Measurements from ENCODE around the gene MRAP2.
"Not testable (repeated sequence)": the region's sequence is repeated elsewhere in the genome, so short reads cannot be mapped to it uniquely, and the experiment has no call there.

The MRAP2 gene

GRCh38 chr6:84061174-84061573, 27.6 kb downstream of the MRAP2 start:
- H3K36me3 ChIP-seq (ENCODE audit: insufficient read depth, low read length) = no peaks in the 10 kb centered on the region
- no peak overlapping the region for H3K4me2 ChIP-seq (ENCODE audit: low read length)
- H3K9me3 ChIP-seq (replicated peaks; ENCODE audit: low read length) = no peaks in the 10 kb centered on the region
- H3K9ac ChIP-seq (ENCODE audit: low read depth, low read length) = no peak overlapping the region
- H3K4me3 ChIP-seq (ENCODE audit: low read length) = no peak overlapping the region
- H3K27me3 ChIP-seq (ENCODE audit: control insufficient read depth, insufficient read depth, low read length) = peaks cover 14% of the 10 kb centered on the region
- no peaks in the 10 kb centered on the region for H3K4me1 ChIP-seq (ENCODE audit: control insufficient read depth, insufficient read depth, low read length)

- Histone ChIP-seq H3K4me1 (ENCODE audit: control insufficient read depth, insufficient read depth, low read length) (no peaks in the 10 kb centered on the region), H3K36me3 (ENCODE audit: insufficient read depth, low read length) (no peaks in the 10 kb centered on the region), H3K4me2 (ENCODE audit: low read length) (no peak overlapping the region), H3K4me3 (ENCODE audit: low read length) (no peak overlapping the region), H3K27me3 (ENCODE audit: control insufficient read depth, insufficient read depth, low read length) (peaks cover 14% of the 10 kb centered on the region), H3K9me3 (replicated peaks; ENCODE audit: low read length) (no peaks in the 10 kb centered on the region), H3K9ac (ENCODE audit: low read depth, low read length) (no peak overlapping the region)
Observed at GRCh38 chr6:84061613-84062398, 28.2 kb downstream of the MRAP2 start.

GRCh38 chr6:84062519-84063154, 29.1 kb downstream of the MRAP2 start:
- no peak overlapping the region for H3K9ac ChIP-seq (ENCODE audit: low read depth, low read length)
- no peaks in the 10 kb centered on the region for H3K4me1 ChIP-seq (ENCODE audit: control insufficient read depth, insufficient read depth, low read length)
- H3K27me3 ChIP-seq (ENCODE audit: control insufficient read depth, insufficient read depth, low read length) = peaks cover 14% of the 10 kb centered on the region
- H3K9me3 ChIP-seq (replicated peaks; ENCODE audit: low read length) = no peaks in the 10 kb centered on the region
- H3K4me2 ChIP-seq (ENCODE audit: low read length) = no peak overlapping the region
- H3K36me3 ChIP-seq (ENCODE audit: insufficient read depth, low read length) = no peaks in the 10 kb centered on the region
- no peak overlapping the region for H3K4me3 ChIP-seq (ENCODE audit: low read length)

- no peaks in the 10 kb centered on the region for H3K4me1 ChIP-seq (ENCODE audit: control insufficient read depth, insufficient read depth, low read length)
- H3K36me3 ChIP-seq (ENCODE audit: insufficient read depth, low read length) = no peaks in the 10 kb centered on the region
- no peak overlapping the region for H3K9ac ChIP-seq (ENCODE audit: low read depth, low read length)
- H3K27me3 ChIP-seq (ENCODE audit: control insufficient read depth, insufficient read depth, low read length) = no peaks in the 10 kb centered on the region
- no peak overlapping the region for H3K4me3 ChIP-seq (ENCODE audit: low read length)
- H3K9me3 ChIP-seq (replicated peaks; ENCODE audit: low read length) = no peaks in the 10 kb centered on the region
- H3K4me2 ChIP-seq (ENCODE audit: low read length) = no peak overlapping the region
Observed at GRCh38 chr6:84065693-84066290, 32.2 kb downstream of the MRAP2 start.

- Histone ChIP-seq H3K4me3 (ENCODE audit: low read length) (no peak overlapping the region), H3K9me3 (replicated peaks; ENCODE audit: low read length) (no peaks in the 10 kb centered on the region), H3K4me2 (ENCODE audit: low read length) (no peak overlapping the region), H3K9ac (ENCODE audit: low read depth, low read length) (no peak overlapping the region), H3K36me3 (ENCODE audit: insufficient read depth, low read length) (no peaks in the 10 kb centered on the region), H3K4me1 (ENCODE audit: control insufficient read depth, insufficient read depth, low read length) (no peaks in the 10 kb centered on the region), H3K27me3 (ENCODE audit: control insufficient read depth, insufficient read depth, low read length) (no peaks in the 10 kb centered on the region)
Observed at GRCh38 chr6:84066536-84066935, 33.0 kb downstream of the MRAP2 start.

- not testable (repeated sequence) for H3K4me3 ChIP-seq (ENCODE audit: low read length); H3K4me1 ChIP-seq (ENCODE audit: control insufficient read depth, insufficient read depth, low read length); H3K9me3 ChIP-seq (replicated peaks; ENCODE audit: low read length); H3K4me2 ChIP-seq (ENCODE audit: low read length); H3K9ac ChIP-seq (ENCODE audit: low read depth, low read length); H3K36me3 ChIP-seq (ENCODE audit: insufficient read depth, low read length); H3K27me3 ChIP-seq (ENCODE audit: control insufficient read depth, insufficient read depth, low read length)
Observed at GRCh38 chr6:84068873-84069272, 35.3 kb downstream of the MRAP2 start.

- Histone ChIP-seq H3K4me3 (ENCODE audit: low read length) (no peak overlapping the region), H3K27me3 (ENCODE audit: control insufficient read depth, insufficient read depth, low read length) (no peaks in the 10 kb centered on the region), H3K9ac (ENCODE audit: low read depth, low read length) (no peak overlapping the region), H3K4me2 (ENCODE audit: low read length) (no peak overlapping the region), H3K36me3 (ENCODE audit: insufficient read depth, low read length) (no peaks in the 10 kb centered on the region), H3K4me1 (ENCODE audit: control insufficient read depth, insufficient read depth, low read length) (peaks cover 6% of the 10 kb centered on the region), H3K9me3 (replicated peaks; ENCODE audit: low read length) (no peaks in the 10 kb centered on the region)
Observed at GRCh38 chr6:84072442-84072997, 38.9 kb downstream of the MRAP2 start.

- Histone ChIP-seq H3K4me1 (ENCODE audit: control insufficient read depth, insufficient read depth, low read length) (peaks cover 6% of the 10 kb centered on the region), H3K4me2 (ENCODE audit: low read length) (peak overlapping the region; percentile 36), H3K27me3 (ENCODE audit: control insufficient read depth, insufficient read depth, low read length) (no peaks in the 10 kb centered on the region), H3K36me3 (ENCODE audit: insufficient read depth, low read length) (no peaks in the 10 kb centered on the region), H3K4me3 (ENCODE audit: low read length) (no peak overlapping the region), H3K9me3 (replicated peaks; ENCODE audit: low read length) (no peaks in the 10 kb centered on the region), H3K9ac (ENCODE audit: low read depth, low read length) (no peak overlapping the region)
Observed at GRCh38 chr6:84074988-84075781, 41.6 kb downstream of the MRAP2 start.

GRCh38 chr6:84077645-84078044, 44.1 kb downstream of the MRAP2 start:
- Histone ChIP-seq H3K9me3 (replicated peaks; ENCODE audit: low read length) (no peaks in the 10 kb centered on the region), H3K4me1 (ENCODE audit: control insufficient read depth, insufficient read depth, low read length) (peaks cover 6% of the 10 kb centered on the region), H3K4me3 (ENCODE audit: low read length) (no peak overlapping the region), H3K36me3 (ENCODE audit: insufficient read depth, low read length) (no peaks in the 10 kb centered on the region), H3K4me2 (ENCODE audit: low read length) (no peak overlapping the region), H3K9ac (ENCODE audit: low read depth, low read length) (no peak overlapping the region), H3K27me3 (ENCODE audit: control insufficient read depth, insufficient read depth, low read length) (no peaks in the 10 kb centered on the region)

- H3K9ac ChIP-seq (ENCODE audit: low read depth, low read length) = no peak overlapping the region
- peaks cover 6% of the 10 kb centered on the region for H3K4me1 ChIP-seq (ENCODE audit: control insufficient read depth, insufficient read depth, low read length)
- no peaks in the 10 kb centered on the region for H3K27me3 ChIP-seq (ENCODE audit: control insufficient read depth, insufficient read depth, low read length)
- H3K36me3 ChIP-seq (ENCODE audit: insufficient read depth, low read length) = no peaks in the 10 kb centered on the region
- H3K4me3 ChIP-seq (ENCODE audit: low read length) = no peak overlapping the region
- no peaks in the 10 kb centered on the region for H3K9me3 ChIP-seq (replicated peaks; ENCODE audit: low read length)
- no peak overlapping the region for H3K4me2 ChIP-seq (ENCODE audit: low read length)
Observed at GRCh38 chr6:84078335-84078734, 44.8 kb downstream of the MRAP2 start.

- Histone ChIP-seq H3K4me3 (ENCODE audit: low read length) (no peak overlapping the region), H3K4me1 (ENCODE audit: control insufficient read depth, insufficient read depth, low read length) (no peaks in the 10 kb centered on the region), H3K9me3 (replicated peaks; ENCODE audit: low read length) (no peaks in the 10 kb centered on the region), H3K4me2 (ENCODE audit: low read length) (no peak overlapping the region), H3K9ac (ENCODE audit: low read depth, low read length) (no peak overlapping the region), H3K36me3 (ENCODE audit: insufficient read depth, low read length) (no peaks in the 10 kb centered on the region), H3K27me3 (ENCODE audit: control insufficient read depth, insufficient read depth, low read length) (no peaks in the 10 kb centered on the region)
Observed at GRCh38 chr6:84081222-84081621, 47.6 kb downstream of the MRAP2 start.
